CD4-positive, alpha-beta T cell treated with Interleukin-21 for 1 hour (primary cell): ENCODE measurements around the gene VGLL3.

Experiments
- DNase-seq: peaks from one replicate; pipeline ENCODE4 v3.0.0-alpha.2; 2020

VGLL3 gene

DNA sequence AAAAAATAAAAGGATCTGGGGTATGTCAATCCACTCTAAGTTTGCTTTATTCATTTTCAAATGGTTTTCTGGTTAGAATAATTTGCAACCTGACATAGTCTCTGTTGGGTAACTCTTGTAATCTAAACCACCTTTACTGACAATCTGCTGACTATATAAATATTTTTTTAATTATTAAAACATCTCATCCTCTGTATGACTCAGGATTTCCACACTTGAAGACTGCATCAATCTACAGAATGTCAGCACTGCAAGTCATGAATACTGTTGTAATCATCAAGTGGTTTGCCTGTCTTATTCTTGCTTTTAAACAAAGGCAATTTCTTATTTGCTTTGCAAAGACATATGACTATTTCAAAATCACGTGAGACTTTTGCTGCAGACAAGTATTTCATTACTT lies 42.1 kb downstream of the VGLL3 start:
- no peak for DNase-seq

DNA sequence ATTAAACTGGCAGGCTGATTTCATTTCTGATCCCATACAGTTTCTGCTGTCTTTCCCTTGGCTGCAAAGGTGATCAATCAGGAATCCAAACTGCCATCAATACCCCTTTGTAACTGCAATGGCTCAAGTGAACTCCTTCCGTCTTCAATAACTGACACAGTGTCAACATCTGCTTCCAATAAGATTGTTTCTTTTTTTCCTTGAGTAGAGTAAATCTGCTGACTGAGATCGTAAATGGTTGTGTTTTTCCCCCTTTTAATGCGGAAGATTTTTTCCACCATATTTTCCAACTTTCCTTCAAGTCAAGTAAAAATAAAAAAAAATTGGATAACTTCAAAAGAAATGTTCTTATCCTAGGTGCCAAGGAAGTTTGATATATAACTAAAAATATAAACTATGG lies 48.7 kb downstream of the VGLL3 start:
- no peak for DNase-seq

DNA sequence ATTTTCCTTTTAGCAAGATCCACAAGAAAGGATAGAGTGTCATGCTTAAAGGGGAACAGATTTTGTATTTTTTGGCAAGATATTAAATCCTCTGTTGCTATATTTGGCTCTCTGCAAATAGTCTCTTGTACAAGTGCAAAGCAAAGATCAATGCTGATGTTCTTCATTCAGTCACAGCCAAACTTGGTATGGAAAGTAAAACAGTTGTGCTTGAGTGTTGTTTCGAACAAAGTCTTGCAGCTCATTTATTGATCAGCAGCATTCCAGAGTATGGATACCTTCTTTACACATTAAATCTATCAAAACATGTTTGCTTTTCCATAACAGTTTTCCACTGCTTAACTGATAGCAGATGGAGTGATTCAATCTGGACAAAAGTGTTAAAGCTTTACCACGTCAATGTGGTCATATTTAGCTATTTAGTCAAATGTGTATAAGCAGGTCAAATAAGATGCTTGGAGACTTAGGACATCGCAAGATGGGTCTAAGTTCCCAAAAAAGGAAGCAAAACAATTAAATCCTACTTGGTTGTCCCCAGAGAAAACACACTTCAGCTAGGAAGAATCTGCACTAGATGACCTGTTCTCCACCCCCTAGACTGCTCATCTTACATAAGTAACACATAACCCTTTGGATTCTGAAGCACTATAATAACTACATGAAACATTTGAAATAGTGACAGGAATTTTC lies 52.4 kb downstream of the VGLL3 start:
- DNase-seq: no peak

DNA sequence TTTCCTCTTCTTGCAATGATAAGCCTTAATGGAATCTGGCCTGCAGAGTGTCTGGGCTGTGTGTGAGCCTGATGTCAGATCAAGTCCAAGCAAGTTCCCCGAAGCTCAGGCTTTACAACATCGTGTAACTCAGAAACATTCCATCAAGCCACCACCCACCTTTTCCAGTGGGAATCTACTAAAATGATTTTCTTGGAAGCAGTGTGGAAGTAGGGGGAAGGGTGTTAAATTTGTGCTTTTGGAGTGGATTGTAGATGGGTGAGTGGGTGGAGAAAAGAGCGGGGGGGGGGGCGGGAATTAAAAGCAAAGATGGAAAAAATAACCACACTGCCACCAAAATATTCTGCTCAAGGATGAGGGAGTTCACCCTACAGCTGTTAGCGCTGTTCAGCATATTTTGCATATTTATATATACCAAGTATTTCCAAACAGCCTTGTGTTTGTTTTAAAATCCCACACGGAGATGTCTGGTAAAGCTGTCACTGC lies 53.6 kb downstream of the VGLL3 start:
- DNase-seq: no peak

DNA sequence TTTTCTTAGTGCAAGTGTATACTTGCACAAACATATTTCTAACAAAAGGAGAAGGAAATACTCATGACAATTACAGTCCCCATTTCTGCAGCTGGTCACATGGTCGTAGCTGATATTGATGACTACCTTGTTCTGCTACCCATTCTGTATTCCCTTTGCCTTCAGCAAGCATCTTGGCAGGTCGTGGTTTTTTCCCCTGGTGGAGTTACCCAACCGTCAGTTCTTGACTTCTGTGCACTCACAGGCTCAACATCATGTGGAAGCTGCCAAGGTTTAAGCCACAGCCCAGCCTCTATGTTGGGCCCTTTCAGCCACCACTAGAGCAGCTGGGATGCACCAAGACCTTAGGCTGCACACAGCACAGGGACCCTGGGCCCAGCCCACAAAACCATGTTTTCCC lies 56.1 kb downstream of the VGLL3 start:
- no peak for DNase-seq

DNA sequence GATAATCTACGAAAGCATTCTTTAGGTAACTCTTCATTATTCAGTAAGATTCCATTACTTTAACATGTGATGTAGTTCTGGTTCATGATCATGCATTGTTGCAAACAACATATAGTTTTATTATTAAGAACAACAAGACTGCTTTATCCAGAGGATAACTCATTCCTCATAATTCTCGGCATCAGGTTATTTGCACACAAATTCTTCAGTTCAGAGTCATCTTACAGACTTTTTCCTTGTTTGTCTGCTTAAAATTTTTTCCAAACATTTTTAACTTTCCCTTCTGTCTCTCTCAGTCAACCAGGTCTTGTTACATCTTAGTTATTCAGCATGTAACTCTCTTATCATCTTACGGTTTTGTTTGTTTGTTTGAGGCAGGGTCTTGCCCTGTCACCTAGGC lies 60.1 kb downstream of the VGLL3 start:
- DNase-seq: no peak

DNA sequence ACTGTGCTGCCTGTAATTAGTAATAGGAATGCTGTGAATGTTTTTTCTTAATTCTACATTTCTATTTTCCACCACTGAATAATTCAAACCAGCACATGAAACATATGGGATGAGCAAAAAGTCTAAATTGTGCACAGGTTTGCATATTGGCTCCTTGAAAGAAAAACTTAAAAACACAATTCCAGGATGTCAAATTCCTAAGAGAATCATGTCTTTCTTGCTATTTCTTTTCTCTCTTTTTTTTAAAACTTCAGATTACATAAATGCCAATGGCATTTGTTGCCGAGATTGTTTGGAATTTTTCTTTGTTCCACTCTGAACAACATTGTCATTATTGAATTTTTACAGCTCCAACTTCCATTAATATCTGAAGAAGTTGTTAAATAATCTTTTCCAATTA lies 60.8 kb downstream of the VGLL3 start:
- DNase-seq: no peak

DNA sequence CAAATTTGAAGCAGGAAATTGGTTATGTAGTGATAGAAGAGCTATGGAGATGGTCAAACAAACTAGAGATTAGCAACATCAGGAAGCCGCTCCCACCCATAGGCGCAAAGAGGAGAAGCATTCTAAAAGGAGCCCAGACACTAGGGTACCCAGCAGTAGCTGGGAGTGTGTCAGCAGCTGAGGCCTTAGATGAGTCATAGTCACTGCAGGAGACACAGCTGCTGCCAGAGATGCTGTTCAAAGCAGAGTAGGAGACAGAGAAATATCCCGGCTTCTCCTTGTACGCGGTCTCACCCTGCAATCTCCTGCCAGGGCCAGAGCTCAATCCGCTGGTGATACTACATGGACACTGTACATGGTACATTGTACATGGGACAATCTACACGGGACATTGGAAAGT lies 61.9 kb downstream of the VGLL3 start:
- no peak for DNase-seq

DNA sequence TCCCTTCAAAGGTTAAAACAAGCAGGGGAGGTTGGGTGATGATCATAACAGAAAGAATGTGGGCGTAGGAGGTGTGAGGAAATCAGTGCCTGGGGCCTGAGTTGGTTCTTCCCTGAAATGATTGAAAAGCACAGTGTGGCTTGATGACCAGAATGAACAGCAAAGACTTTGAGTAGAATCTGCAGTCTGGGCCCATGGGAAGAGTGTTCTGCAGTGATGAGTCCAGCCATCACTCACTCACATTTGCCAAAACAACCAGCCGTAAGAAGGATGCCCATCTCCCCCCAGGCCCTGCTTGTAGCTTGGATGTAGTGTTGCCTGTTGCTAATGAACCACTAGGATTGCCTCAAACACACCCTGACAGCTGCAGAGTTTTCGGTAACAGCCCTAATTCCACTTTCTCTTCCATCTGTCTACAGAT lies 67.9 kb downstream of the VGLL3 start:
- no peak for DNase-seq

DNA sequence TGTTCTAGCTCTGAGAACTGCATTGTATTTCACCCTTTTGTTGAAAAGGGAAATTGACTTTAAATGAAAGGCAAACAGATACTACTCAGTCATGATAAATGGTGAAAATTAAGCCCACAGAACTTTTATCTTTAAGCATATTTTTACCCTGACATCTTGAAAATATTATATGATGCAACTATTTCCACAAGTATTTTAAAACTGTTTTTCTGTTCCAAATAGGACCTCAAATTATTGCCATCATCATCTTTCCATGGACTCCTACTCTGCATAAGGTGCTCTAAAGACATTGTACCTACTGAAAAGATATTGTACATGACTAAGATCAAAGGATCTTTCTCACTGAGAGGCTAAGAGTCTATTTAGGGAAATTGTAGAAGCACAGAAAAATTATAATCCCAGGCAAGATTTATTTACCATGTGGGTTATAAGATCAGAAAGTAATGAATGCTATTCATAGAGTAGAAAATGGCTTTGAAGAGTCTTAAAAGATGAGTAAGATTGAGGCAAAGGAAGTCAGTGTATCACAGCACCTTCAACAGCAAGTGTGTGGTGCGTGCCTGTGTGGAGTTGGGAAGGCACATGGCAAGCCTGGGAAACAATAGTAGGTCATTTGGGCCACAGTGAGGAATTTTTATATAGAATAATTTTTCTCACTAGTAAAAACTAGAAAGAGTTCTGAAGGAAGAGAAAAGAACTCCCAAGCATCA lies 68.8 kb downstream of the VGLL3 start:
- no peak for DNase-seq

DNA sequence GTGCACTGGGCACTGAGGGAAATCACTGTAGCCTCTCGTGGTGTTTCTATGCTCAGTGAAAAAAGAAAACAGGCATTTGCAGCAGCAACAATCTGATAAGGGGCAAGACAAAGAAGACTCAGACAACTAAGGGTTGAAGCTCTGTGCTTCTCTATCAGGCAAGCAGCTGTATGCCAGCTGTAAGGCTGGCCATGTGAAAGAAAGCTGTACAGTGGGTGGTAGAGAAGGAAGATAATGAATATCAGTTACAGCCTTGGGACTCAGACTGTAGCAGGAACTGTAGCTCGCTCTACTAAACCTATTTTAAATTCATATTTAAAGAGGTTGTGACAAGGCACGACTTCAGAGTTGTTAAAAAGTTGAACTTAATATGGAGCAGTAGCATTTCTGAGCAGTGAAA lies 76.3 kb downstream of the VGLL3 start:
- no peak for DNase-seq

DNA sequence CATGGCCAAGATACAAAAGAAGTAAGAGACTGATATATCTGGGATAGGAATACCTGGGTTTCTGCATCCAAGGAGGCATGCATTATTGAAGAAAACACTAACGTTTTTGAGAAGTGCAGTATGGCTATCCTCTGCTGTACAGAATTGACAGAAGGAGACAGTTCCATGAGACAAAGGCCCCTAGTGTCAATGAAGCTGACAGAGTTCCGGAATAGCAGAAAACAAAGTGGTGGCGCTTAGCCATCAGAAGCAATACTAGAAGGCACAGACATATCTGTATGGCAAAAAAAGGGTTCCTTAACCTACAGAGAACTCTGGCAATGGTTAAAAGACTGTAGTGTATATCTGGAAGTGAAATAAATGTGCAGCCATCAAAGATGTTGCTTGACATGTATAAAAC lies 77.8 kb downstream of the VGLL3 start:
- DNase-seq: no peak

DNA sequence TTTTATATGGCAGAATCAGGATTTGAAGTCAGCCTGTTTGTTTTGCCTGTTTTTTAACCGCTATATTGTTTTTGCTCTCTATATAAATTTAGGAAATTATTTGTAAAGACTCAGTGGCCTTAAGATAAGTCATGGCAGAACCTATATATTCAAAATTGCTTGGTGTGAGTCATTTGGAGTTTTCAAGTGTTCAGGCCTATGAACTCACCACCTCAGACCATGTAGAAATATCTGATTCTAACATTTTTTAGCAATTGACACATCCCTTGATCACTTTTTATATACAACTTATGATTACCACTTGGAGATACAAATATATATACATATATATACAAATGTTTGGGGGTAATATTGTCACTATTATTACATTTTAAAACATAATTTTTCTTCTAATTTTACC lies 95.7 kb downstream of the VGLL3 start:
- no peak for DNase-seq

DNA sequence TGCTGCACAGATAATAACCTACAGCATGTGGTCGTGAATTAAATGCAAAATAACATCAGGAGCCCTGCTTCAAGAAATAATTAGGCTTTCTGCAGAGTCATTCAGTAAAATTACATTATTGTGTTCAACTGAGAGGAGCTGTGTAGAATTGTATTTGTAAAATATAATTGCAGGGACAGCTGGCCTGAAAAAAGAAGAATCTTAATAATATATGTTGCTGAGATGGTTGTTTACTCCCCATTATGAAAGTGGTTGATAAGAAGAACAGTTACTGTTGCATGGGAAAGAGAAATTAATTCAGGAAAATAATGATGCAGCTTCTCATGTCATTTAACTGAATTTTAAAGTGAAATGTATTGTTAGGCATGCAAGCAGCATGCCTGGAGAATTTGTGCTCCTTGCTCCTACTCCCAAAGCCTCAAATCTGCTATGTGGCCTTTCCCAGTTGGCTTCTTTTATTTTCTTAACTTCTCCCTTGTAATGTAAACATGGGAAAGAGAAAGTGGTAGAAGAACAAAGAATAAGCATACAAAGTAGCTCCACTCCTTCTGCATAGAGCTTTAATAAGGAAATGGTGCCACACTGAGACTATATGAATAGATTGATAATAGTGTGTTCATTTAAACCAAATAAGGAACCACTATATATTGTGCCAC lies 100.1 kb downstream of the VGLL3 start:
- no peak for DNase-seq
